Esophagus squamous epithelium (tissue), 4 donors: Measurements from ENCODE around the gene LARP6.
"Not testable (repeated sequence)": the region's sequence is repeated elsewhere in the genome, so short reads cannot be mapped to it uniquely, and the experiment has no call there.

ENCODE experiments used
- CTCF ChIP-seq, 6 experiments: fragments of 450-650 bp in 4 of 6; fragments of 200-600 bp in 2 of 6; sonication (generic) in 2 of 6; IDR thresholded peaks; one replicate each; pipeline ENCODE4 v1.5.1; 2016 to 2019; ENCODE audit warnings: antibody characterized with exemption in 6 of 6, mild to moderate bottlenecking in 4 of 6, moderate library complexity in 4 of 6
- POLR2A ChIP-seq, 4 donors: fragments of 450-650 bp; IDR thresholded peaks; one replicate each; pipeline ENCODE4 v1.6.1; 2017; ENCODE audit warnings: antibody characterized with exemption in 4 of 4, mild to moderate bottlenecking in 4 of 4, moderate library complexity in 3 of 4

DNA sequence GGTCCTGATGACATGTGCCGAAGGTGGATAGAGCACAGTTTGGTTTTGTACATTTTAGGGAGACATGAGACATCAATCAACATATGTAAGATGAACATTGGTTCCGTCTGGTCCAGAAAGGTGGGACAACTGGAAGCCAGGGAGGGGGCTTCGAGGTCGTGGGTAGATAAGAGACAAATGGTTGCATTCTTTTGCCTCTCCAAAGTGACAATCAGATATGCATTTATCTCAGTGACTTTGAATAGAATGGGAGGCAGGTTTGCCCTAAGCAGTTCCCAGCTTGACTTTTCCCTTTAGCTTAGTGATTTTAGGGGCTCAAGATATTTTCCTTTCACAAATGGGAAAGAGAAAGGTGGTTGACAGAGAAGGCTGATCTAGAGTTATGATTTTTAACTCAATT lies 38.9 kb downstream of the LARP6 start:
- not testable (repeated sequence) for TF ChIP-seq CTCF, POLR2A (IDR thresholded peaks at IDR 0.05)
